HFFc6 (cell line): ENCODE data around the gene IPPK. TPM values are rescaled to one million over a fixed set of nuclear protein-coding genes. Genes with fewer than 3 reads are reported as not detected.
A peak's percentile ranks its signal among the peaks of the same experiment; 100 is the strongest.

ENCODE experiments used
- DNase-seq: peaks from one replicate; pipeline ENCODE4 v3.0.0-alpha.2; 2018
- H3K27ac Mint-ChIP-seq: 2 replicates; pipeline ENCODE4 v1.8.0; 2020; ENCODE audit warnings: mild to moderate bottlenecking, mixed read lengths
- H3K27me3 Mint-ChIP-seq: 2 replicates; pipeline ENCODE4 v1.8.0; 2021; ENCODE audit warnings: mild to moderate bottlenecking, moderate library complexity, mixed read lengths; ENCODE audit not compliant: insufficient read depth
- H3K36me3 Mint-ChIP-seq: 2 replicates; pipeline ENCODE4 v1.8.0; 2021; ENCODE audit warnings: low read depth, mixed read lengths
- H3K4me1 Mint-ChIP-seq: 2 replicates; pipeline ENCODE4 v1.8.0; 2020; ENCODE audit warnings: low read depth, mixed read lengths
- H3K4me3 Mint-ChIP-seq: 2 replicates; pipeline ENCODE4 v1.8.0; 2020; ENCODE audit warnings: mild to moderate bottlenecking, moderate library complexity, mixed read lengths
- H3K9me3 Mint-ChIP-seq: 2 replicates; pipeline ENCODE4 v1.8.0; 2020; ENCODE audit warnings: mild to moderate bottlenecking, mixed read lengths
- total RNA-seq, 6 experiments: library from RNA; stranded (reverse); fragmentation: NEBNext Ultra II Directional; extraction: Animal tissue kit (Norgen Biotek cat#: 25700); gene quantifications; 2 replicates in 1 of 6; 3 replicates in 5 of 6; pipeline ENCODE4 v1.2.3, GENCODE V29; 2021
- TF ChIP-seq, protein P1 (sequence below): fragments of 200-600 bp; sonication (generic); IDR thresholded peaks from 2 replicates; pipeline ENCODE4 v1.5.0; 2021; ENCODE audit warnings: antibody characterized with exemption, mild to moderate bottlenecking

Gene IPPK
- total RNA-seq, 6 experiments from 2014 or later, result 10.0 to 14.0 (median 12.5) TPM

DNA sequence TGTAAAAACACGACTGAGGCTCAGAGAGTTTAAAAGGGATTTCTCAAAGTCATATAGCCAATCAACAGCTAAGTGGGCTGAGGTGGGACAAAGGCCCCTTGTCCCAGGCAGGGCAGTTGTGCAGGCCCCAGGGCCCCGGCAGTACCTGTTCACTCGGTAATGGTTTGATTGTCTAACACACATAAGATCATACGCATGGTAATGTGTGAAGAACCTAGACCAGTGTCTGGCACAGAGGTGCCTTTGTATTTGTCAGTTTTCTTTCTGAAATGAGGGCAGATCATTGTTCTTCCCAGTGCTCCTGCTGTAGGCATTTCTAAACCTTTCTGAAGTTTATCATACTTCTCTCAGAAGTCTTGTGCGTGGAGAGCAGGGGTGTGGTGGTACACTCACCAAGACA is 66.8 kb downstream of the IPPK start:
- TF ChIP-seq, protein P1, sequence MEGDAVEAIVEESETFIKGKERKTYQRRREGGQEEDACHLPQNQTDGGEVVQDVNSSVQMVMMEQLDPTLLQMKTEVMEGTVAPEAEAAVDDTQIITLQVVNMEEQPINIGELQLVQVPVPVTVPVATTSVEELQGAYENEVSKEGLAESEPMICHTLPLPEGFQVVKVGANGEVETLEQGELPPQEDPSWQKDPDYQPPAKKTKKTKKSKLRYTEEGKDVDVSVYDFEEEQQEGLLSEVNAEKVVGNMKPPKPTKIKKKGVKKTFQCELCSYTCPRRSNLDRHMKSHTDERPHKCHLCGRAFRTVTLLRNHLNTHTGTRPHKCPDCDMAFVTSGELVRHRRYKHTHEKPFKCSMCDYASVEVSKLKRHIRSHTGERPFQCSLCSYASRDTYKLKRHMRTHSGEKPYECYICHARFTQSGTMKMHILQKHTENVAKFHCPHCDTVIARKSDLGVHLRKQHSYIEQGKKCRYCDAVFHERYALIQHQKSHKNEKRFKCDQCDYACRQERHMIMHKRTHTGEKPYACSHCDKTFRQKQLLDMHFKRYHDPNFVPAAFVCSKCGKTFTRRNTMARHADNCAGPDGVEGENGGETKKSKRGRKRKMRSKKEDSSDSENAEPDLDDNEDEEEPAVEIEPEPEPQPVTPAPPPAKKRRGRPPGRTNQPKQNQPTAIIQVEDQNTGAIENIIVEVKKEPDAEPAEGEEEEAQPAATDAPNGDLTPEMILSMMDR, result no peak
- Mint-ChIP-seq H3K27ac (no peak overlapping the region), H3K9me3 (peaks cover 10% of the 10 kb centered on the region), H3K4me3 (no peak overlapping the region), H3K27me3 (peaks cover 4% of the 10 kb centered on the region), H3K4me1 (peaks cover 36% of the 10 kb centered on the region), H3K36me3 (peaks cover 21% of the 10 kb centered on the region)
- no peak for DNase-seq

DNA sequence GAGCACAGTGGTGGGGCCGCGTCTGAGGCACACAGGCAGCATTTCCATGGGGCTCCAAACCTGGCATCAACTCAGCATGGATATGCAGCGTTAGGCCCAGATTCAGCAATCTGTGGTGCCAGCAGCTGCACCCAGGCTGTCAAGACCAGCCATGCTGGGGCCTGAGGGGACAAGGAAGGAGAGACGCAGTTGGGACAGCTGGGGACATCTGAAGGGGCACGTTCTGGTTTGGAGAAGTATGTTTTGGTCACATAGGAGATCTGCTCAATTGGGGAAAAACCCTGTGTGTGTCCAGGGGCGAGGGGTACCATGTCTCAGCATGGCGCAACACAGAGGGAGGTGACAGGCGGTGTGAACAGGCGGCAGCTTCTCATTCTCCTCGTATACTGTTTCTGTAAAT is 67.5 kb downstream of the IPPK start:
- Mint-ChIP-seq H3K36me3 (peaks cover 21% of the 10 kb centered on the region), H3K9me3 (peaks cover 10% of the 10 kb centered on the region), H3K27me3 (peaks cover 4% of the 10 kb centered on the region), H3K4me3 (no peak overlapping the region), H3K4me1 (peaks cover 35% of the 10 kb centered on the region), H3K27ac (no peak overlapping the region)
- no peak for DNase-seq
- TF ChIP-seq, protein P1, result no peak

DNA sequence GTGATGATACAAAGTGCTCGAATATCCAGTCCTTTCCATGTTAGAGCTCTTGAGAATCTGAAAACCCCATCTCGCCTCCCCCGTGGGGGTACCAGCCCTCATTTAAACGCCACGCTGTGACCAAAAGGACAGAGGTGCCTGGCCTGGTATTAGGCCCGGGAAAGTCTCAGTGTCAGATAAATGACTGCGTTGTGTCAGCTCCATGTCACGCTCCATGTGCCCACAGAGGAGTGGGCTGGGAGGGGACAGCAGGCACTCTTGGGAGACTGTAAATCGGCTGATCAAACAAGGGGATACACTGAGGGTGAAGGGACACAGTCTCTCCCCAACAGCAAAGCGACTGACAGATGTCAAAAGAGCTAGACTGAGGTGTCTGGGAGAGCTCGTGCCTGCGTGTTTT is 68.5 kb downstream of the IPPK start:
- Mint-ChIP-seq H3K27me3 (peaks cover 4% of the 10 kb centered on the region), H3K27ac (no peak overlapping the region), H3K4me3 (no peak overlapping the region), H3K4me1 (peaks cover 29% of the 10 kb centered on the region), H3K36me3 (peaks cover 21% of the 10 kb centered on the region), H3K9me3 (peaks cover 10% of the 10 kb centered on the region)
- no peak for DNase-seq
- TF ChIP-seq, protein P1, result no peak

DNA sequence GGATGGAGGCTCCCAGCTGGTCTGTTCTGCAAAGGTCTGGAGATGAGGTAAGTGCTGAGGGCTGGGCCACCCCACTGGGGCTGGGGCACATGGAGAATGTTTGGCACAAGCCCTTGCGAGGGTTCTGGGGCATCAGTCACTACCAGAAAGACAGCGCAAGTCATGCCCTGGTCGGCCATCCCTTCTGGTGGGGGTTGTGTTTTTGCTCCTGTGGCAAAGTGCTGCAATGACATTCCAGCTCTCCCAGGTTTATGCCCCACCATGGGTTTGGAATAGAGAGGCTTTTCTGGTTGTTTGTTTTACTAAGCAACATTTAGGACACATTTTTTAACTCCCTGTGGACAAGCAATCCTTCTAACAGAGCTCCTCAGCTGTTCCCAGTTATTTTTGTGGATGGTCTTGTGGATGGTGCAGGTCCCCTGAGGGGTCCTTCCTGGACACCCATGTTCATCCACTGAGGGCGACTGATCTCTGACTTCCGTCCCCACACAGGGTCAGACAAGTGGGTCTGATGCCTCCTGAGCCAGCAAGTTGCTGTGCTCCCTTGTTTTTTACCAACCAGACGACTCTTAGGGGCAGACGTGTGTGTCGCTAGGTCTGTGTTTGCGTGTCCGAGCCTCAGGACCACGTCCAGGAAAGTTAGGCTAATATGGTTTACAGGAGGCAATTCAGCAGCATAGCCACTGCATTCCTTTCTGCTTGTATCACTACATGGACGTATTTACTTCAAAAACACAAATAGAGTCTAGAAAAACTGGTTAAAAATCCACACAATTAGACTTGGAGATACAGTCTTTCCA is 69.3 kb downstream of the IPPK start:
- no peak overlapping the region for H3K4me3 Mint-ChIP-seq
- peaks cover 10% of the 10 kb centered on the region for H3K9me3 Mint-ChIP-seq
- H3K27me3 Mint-ChIP-seq, result peaks cover 4% of the 10 kb centered on the region
- DNase-seq, result peak; percentile 11
- H3K27ac Mint-ChIP-seq, result no peak overlapping the region
- TF ChIP-seq, protein P1, result no peak
- H3K36me3 Mint-ChIP-seq, result peaks cover 21% of the 10 kb centered on the region
- H3K4me1 Mint-ChIP-seq, result peaks cover 29% of the 10 kb centered on the region

DNA sequence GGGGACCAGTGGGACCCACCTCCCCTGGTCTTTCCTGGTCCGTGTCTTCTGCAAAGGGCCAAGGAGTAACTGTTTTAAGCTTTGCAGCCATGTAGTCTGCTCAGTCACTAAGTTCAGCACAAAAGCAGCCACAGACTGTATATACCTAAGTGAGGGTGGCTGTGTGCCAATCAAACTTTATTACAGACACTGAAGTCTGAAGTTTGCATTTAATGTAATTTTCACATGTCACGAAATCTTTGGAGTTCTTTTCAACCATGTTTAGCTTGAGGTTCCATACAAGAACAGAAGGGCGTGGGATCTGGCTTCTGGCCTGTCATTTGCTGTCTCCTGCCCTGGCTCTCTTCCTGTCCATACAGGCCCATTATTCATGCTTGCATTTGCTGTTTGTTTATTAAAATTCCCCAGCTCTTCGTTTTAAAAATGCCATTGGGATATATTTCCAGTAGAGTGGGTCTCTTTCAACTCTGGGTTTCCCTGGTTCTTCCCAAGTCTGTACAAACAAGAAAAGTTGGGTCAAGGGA is 69.9 kb downstream of the IPPK start:
- H3K36me3 Mint-ChIP-seq, result peaks cover 16% of the 10 kb centered on the region

More for the DNA sequence above, 69.9 kb downstream of the IPPK start:
- no peak overlapping the region for H3K4me3 Mint-ChIP-seq
- DNase-seq, result no peak
- no peak overlapping the region for H3K27ac Mint-ChIP-seq
- peaks cover 4% of the 10 kb centered on the region for H3K27me3 Mint-ChIP-seq
- peaks cover 10% of the 10 kb centered on the region for H3K9me3 Mint-ChIP-seq
- H3K4me1 Mint-ChIP-seq, result peaks cover 29% of the 10 kb centered on the region
- TF ChIP-seq, protein P1, result no peak
